ENCODE data around the gene ATOX1. TPM values are rescaled to one million over a fixed set of nuclear protein-coding genes. Genes with fewer than 3 reads are reported as not detected.

ATOX1 gene
- total and polyA plus RNA-seq, 10 of the 15 experiments (the other 5 are each of a cell fraction or from before 2014, with no cell fraction given): 130 to 642 (median 245) TPM

GRCh38 chr5:151721087-151721646 lies 37.3 kb downstream of the ATOX1 start (continued):
- TF ChIP-seq PRDM15 (CRISPR knock-in tag; IDR thresholded peaks at IDR 0.05) (no peak), IRF3 (IDR thresholded peaks at IDR 0.05) (no peak), BACH1 (IDR thresholded peaks at IDR 0.05; ENCODE audit: borderline replicate concordance) (no peak; the same call in 1 of the 2 replicates)

- ChIA-PET SMC1A (ENCODE audit: uncharacterized antibody, unreplicated experiment) (interaction anchor here (0.9 to 10.5 kb wide), 24 partner anchors 8 to 272 kb away, joined by 3 to 256 read pairs (median 7); partner anchors contain the start of genes ATOX1, G3BP1 and SLC36A1), CTCF (interaction anchor here (0.9 to 13.7 kb wide), 22 partner anchors 8 to 288 kb away, joined by 3 to 294 read pairs (median 10); partner anchors contain the start of gene G3BP1), RAD21 (ENCODE audit: unreplicated experiment) (interaction anchor here (0.7 to 9.3 kb wide), 22 partner anchors 8 to 468 kb away, joined by 3 to 125 read pairs (median 8); partner anchors contain the start of genes G3BP1, GM2A and SLC36A1), POLR2A (interaction anchor here (0.6 to 5.8 kb wide), 11 partner anchors 10 to 58 kb away, joined by 3 to 37 read pairs (median 5); partner anchors contain the start of gene G3BP1)
- Histone ChIP-seq H3K79me2 (ENCODE audit: control insufficient read depth, insufficient read depth, low read length) (no peaks in the 10 kb centered on the region), H3K9me3 (replicated peaks; ENCODE audit: control insufficient read depth, insufficient read depth, low read length) (no peaks in the 10 kb centered on the region), H3K27me3 (replicated peaks in 1 of 2; ENCODE audit: control insufficient read depth in 2 of 2, insufficient read depth in 2 of 2, low read length in 1 of 2) (no peaks in the 10 kb centered on the region), H4K20me1 (ENCODE audit: control insufficient read depth, insufficient read depth) (no peaks in the 10 kb centered on the region), H3K4me1 (ENCODE audit: control insufficient read depth, insufficient read depth, low read length) (peaks cover 57% of the 10 kb centered on the region), H3K9ac (ENCODE audit: control insufficient read depth, insufficient read depth, low read length) (peak overlapping the region; percentile 62), H3K4me3 (no peak overlapping the region), H2AFZ (ENCODE audit: control insufficient read depth, low read depth, low read length) (no peak overlapping the region; the same call in 1 of the 2 replicates), H3K4me2 (ENCODE audit: control insufficient read depth, insufficient read depth) (peak overlapping the region; percentile 88), H3K27ac (ENCODE audit: control insufficient read depth, insufficient read depth) (peak overlapping the region; percentile 94), H3K36me3 (ENCODE audit: control insufficient read depth in 2 of 2, insufficient read depth in 2 of 2, low read length in 1 of 2) (no peaks in the 10 kb centered on the region)
- FAIRE-seq (no peak), ATAC-seq (peak; percentile 23), DNase-seq (ENCODE audit: low read depth, low spot score) (no peak)
- in situ Hi-C loops (cut with MboI): no loop called here
- intact Hi-C loops (cut with micrococcal nuclease; ENCODE audit: unreplicated experiment): loop anchor here (2.0 to 5.0 kb wide), 2 partner anchors 21 to 43 kb away; no protein-coding TSS in a partner anchor
- TF ChIP-seq ZBTB11 (CRISPR knock-in tag; IDR thresholded peaks at IDR 0.05) (no peak), EGR1 (IDR thresholded peaks at IDR 0.05; ENCODE audit: borderline replicate concordance in 1 of 2, low read depth in 2 of 2, low read length in 2 of 2) (no peak), TCF3 (IDR thresholded peaks at IDR 0.05; ENCODE audit: borderline replicate concordance, insufficient read depth, low read depth, low read length) (no peak), GABPA (IDR thresholded peaks at IDR 0.05; ENCODE audit: low read depth) (no peak), E2F4 (IDR thresholded peaks at IDR 0.05; ENCODE audit: low read depth, low read length) (no peak)
- BruUV-seq (replicated peaks): no TSS peak
- WGBS (ENCODE audit: insufficient coverage, insufficient replicate concordance, low lambda C conversion rate, missing lambda C conversion rate): 27% methylated on average over 2 of the region's 2 CpGs
Observed at GRCh38 chr5:151720215-151720614, 38.2 kb downstream of the ATOX1 start.
